Peyer's patch (tissue), 4 donors: ENCODE measurements around the gene TRIML1. TPM values are rescaled to one million over a fixed set of nuclear protein-coding genes. Genes with fewer than 3 reads are reported as not detected.

Experiments
- DNase-seq, 3 donors: peaks; one replicate each; pipeline ENCODE4 v3.0.0-alpha.2; 2017 to 2019
- H3K27ac ChIP-seq, 4 donors: fragments of 200-600 bp; sonication (generic); one replicate each; pipeline ENCODE4 v1.5.1; 2016 to 2019
- H3K27me3 ChIP-seq, 2 donors: fragments of 200-600 bp; sonication (generic); one replicate each; pipeline ENCODE4 v1.5.1; 2019
- H3K36me3 ChIP-seq, 3 donors: fragments of 200-600 bp; sonication (generic); one replicate each; pipeline ENCODE4 v1.5.1; 2016 to 2019
- H3K4me1 ChIP-seq, 4 donors: fragments of 200-600 bp; sonication (generic); one replicate each; pipeline ENCODE4 v1.5.1; 2016 to 2019
- H3K4me3 ChIP-seq, 4 donors: fragments of 200-600 bp; sonication (generic); 1 replicate in 3 of 4; 2 replicates in 1 of 4; pipeline ENCODE4 v1.5.1; 2016 to 2019; ENCODE audit warnings: mild to moderate bottlenecking in 1 of 4
- H3K9me3 ChIP-seq, 4 donors: fragments of 200-600 bp; sonication (generic); one replicate each; pipeline ENCODE4 v1.5.1; 2016 to 2019; ENCODE audit warnings: mild to moderate bottlenecking in 1 of 4
- POLR2A ChIP-seq, 2 donors: fragments of 450-650 bp; IDR thresholded peaks; one replicate each; pipeline ENCODE4 v1.5.1; 2017; ENCODE audit warnings: antibody characterized with exemption in 2 of 2, mild to moderate bottlenecking in 2 of 2, moderate library complexity in 2 of 2
- total RNA-seq, 4 donors: library from RNA; depleted of rRNA; stranded (reverse); fragments of >200 nt; gene quantifications; one replicate each; pipeline ENCODE4 v1.1.0, GENCODE V29; 2016
- TF ChIP-seq, protein P1 (sequence below), 6 experiments: fragments of 450-650 bp in 4 of 6; fragments of 200-600 bp in 2 of 6; sonication (generic) in 1 of 6; IDR thresholded peaks; one replicate each; pipeline ENCODE4 v1.5.1; 2017 to 2019; ENCODE audit warnings: antibody characterized with exemption in 6 of 6, mild to moderate bottlenecking in 3 of 6, moderate library complexity in 1 of 6

TRIML1 gene, protein sequence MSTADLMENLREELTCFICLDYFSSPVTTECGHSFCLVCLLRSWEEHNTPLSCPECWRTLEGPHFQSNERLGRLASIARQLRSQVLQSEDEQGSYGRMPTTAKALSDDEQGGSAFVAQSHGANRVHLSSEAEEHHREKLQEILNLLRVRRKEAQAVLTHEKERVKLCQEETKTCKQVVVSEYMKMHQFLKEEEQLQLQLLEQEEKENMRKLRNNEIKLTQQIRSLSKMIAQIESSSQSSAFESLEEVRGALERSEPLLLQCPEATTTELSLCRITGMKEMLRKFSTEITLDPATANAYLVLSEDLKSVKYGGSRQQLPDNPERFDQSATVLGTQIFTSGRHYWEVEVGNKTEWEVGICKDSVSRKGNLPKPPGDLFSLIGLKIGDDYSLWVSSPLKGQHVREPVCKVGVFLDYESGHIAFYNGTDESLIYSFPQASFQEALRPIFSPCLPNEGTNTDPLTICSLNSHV
- total RNA-seq, result not detected

DNA sequence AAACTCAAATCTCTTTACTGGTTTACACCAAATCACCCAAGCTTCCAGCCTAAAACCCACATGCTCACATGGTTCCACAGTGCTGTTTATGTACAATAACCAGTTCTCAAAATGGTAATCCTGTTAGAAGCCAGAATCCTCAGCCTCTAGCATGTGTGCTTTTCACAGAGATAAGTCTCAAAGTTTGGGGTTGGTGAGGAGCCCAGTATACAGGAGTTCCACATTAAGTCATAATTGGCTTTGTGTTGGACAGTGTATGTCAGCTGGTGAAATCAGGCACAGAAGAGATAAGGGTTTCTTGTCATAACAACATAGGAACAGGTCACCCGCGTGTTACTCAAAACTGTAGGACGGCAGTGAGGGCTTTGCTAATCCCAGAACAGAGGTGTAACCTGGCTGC lies at the start of gene TRIML1:
TRIML1 (plus strand) TSS at position 301 of the 400 bp plus-strand sequence. CDS start 118 bp downstream, outside the sequence.
- Histone ChIP-seq H3K27me3 (no peaks in the 10 kb centered on the region), H3K27ac (no peak within 1 kb of the TSS), H3K36me3 (no peaks in the 10 kb centered on the region), H3K9me3 (no peaks in the 10 kb centered on the region), H3K4me1 (no peaks in the 10 kb centered on the region), H3K4me3 (no peak within 1 kb of the TSS)
- TF ChIP-seq POLR2A (IDR thresholded peaks at IDR 0.05), result no peak
- TF ChIP-seq, protein P1, sequence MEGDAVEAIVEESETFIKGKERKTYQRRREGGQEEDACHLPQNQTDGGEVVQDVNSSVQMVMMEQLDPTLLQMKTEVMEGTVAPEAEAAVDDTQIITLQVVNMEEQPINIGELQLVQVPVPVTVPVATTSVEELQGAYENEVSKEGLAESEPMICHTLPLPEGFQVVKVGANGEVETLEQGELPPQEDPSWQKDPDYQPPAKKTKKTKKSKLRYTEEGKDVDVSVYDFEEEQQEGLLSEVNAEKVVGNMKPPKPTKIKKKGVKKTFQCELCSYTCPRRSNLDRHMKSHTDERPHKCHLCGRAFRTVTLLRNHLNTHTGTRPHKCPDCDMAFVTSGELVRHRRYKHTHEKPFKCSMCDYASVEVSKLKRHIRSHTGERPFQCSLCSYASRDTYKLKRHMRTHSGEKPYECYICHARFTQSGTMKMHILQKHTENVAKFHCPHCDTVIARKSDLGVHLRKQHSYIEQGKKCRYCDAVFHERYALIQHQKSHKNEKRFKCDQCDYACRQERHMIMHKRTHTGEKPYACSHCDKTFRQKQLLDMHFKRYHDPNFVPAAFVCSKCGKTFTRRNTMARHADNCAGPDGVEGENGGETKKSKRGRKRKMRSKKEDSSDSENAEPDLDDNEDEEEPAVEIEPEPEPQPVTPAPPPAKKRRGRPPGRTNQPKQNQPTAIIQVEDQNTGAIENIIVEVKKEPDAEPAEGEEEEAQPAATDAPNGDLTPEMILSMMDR (IDR thresholded peaks at IDR 0.05), result no peak
- no peak for DNase-seq

DNA sequence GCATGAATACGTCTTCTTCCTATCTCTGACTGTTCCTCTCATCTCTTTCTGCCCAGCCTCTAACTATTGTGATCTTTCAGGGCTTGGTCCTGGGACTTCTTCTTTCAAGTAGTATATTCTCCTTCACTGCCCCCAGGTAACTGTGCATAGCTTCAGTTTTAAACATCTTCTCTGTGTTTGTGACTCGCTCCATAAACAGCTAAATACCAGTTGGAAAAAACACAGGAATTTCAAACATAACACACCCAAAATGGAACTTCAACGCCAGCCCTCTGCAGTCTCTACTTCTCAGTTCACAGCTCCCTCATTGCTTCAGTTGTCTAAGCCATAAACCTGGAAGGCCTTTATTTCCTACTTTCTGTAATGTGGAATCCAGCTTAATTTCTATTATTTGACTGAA lies 46.4 kb upstream of the TRIML1 start:
- Histone ChIP-seq H3K4me3 (no peak overlapping the region), H3K36me3 (no peaks in the 10 kb centered on the region), H3K9me3 (no peaks in the 10 kb centered on the region), H3K27ac (no peak overlapping the region), H3K27me3 (no peaks in the 10 kb centered on the region), H3K4me1 (no peaks in the 10 kb centered on the region)
- DNase-seq, result no peak
- no peak for TF ChIP-seq POLR2A (IDR thresholded peaks at IDR 0.05)
- TF ChIP-seq, protein P1 (IDR thresholded peaks at IDR 0.05), result no peak

DNA sequence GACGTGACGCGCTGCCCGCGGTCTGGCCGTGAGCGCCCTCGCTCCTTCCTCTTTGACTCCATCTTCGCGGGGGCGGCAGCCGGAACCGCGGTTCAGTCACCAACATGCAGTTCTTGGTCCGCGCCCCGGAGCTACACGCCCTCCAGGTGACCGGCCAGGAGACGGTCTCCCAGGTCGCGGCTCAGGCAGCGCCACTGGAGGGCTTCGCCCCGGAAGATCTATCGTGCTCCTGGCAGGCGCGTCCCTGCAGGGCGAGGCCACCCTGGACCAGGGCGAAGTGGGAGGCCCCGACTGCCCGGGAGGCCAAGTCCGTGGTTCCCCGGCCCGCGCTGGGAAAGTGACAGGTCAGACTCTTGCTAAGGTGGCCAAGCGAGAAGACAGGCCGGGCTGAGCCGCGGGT lies 32.8 kb upstream of the TRIML1 start:
- no peak for DNase-seq
- Histone ChIP-seq H3K27me3 (no peaks in the 10 kb centered on the region), H3K4me1 (no peaks in the 10 kb centered on the region), H3K36me3 (no peaks in the 10 kb centered on the region), H3K4me3 (no peak overlapping the region), H3K9me3 (peaks cover 0 to 4% (median 0%) of the 10 kb centered on the region in 4 donors), H3K27ac (no peak overlapping the region)
- TF ChIP-seq, protein P1 (IDR thresholded peaks at IDR 0.05), result no peak
- TF ChIP-seq POLR2A (IDR thresholded peaks at IDR 0.05), result no peak

DNA sequence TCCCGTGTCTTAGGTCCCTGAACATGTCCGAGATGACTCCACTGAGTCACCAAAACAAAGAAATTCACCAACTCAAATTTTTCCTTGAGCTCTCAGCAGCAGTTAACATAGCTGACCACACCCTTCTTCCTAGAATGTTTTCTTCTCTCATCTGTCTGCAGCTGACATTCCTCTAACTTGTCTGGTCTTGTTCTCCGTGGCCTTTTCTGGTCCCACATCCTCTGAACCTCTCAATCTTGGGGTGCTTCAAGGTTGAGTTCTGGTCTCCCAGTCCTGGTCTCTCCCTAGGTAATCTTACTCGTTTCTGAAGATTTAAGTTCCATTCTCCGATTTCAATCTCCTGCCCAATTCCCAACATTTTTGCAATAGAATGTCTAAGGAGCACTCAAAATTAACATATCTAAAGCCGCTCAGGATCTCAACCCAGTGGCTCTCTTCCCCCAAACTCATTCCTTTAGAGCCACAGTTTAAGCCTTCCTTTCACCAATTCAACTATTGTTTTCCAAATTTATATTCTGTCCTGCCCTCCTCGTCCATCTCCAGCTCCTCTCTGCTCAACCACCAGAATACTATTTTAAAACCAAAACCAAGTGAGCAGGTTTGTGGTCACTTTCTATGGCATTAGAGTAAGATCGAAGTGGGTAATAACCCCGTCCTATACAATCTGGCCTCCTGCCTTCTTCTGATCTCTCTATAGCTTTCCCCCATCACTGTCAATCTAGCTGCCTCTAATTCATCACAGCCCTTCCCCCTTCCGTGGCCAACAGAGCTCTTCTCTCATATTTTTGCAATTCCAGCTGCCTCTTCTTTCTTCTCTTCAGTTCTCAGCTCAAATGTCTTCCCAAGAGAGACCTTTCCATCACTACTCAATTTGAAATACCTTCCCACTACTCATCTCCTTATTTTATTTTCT lies 31.1 kb upstream of the TRIML1 start:
- Histone ChIP-seq H3K9me3 (peaks cover 0 to 4% (median 0%) of the 10 kb centered on the region in 4 donors), H3K36me3 (no peaks in the 10 kb centered on the region), H3K27me3 (no peaks in the 10 kb centered on the region), H3K27ac (no peak overlapping the region), H3K4me3 (no peak overlapping the region), H3K4me1 (no peaks in the 10 kb centered on the region)
- TF ChIP-seq, protein P1 (IDR thresholded peaks at IDR 0.05), result no peak
- TF ChIP-seq POLR2A (IDR thresholded peaks at IDR 0.05), result no peak
- no peak for DNase-seq

DNA sequence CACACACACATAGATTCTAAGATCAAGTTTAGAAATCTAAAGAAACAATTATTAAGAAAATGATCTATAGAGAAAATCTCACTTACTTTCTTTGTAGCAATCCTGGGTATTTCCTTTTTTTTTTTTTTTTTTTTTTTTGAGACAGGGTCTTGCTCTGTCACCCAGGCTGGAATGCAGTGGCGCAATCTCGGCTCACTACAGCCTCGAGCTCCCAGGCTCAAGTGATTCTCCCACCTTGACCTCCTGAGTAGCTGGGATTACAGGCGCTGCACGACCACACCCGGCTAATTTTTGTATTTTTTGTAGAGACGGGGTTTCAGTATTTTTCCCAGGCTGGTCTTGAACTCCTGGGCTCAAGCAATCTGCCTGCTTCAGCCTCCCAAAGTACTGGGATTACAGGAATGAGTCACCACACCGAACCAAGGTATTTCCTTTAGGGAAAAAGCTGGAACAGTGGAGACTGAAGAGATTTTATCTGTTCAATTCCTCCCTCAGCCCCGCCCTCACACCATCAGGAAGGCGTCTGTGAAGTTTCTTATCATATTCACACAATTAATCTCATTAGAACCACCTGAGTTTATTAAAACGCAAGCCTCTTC lies 30.0 kb upstream of the TRIML1 start, which contains the start of gene TRIML2:
TRIML2 (minus strand) TSS at position 447 of the 599 bp plus-strand sequence. CDS start 4,235 bp downstream, outside the sequence.
- no peaks in the 10 kb centered on the region for H3K4me1 ChIP-seq
- peaks cover 0 to 4% (median 0%) of the 10 kb centered on the region in 4 donors for H3K9me3 ChIP-seq
- no peak within 1 kb of the TSS for H3K27ac ChIP-seq
- no peak within 1 kb of the TSS for H3K4me3 ChIP-seq
- no peaks in the 10 kb centered on the region for H3K36me3 ChIP-seq
- no peak for DNase-seq
- no peak for TF ChIP-seq POLR2A (IDR thresholded peaks at IDR 0.05)
- TF ChIP-seq, protein P1 (IDR thresholded peaks at IDR 0.05), result no peak
- H3K27me3 ChIP-seq, result no peaks in the 10 kb centered on the region
